ENCODE measurements around the gene AKT3.
"Not testable (repeated sequence)": the region's sequence is repeated elsewhere in the genome, so short reads cannot be mapped to it uniquely, and the experiment has no call there.

Gene AKT3

DNA sequence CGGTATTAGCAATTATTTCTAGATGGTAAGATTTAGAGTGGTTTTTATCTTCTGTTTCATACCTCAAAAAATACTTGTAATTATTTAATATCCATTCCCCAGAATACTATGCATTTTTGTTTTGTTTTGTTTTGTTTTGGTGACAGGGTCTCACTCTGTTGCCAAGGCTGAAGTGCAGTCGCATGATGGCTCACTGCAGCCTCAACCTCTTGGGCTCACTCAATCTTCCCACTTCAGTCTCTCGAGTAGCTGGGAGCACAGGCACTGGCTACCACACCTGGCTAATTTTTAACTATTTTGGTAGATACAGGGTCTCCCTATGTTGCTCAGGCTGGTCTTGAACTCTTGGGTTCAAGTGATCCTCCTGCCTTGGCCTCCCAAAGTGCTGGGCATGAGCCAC is 252.7 kb downstream of the AKT3 start:
- no peak for DNase-seq (ENCODE audit: low spot score)

DNA sequence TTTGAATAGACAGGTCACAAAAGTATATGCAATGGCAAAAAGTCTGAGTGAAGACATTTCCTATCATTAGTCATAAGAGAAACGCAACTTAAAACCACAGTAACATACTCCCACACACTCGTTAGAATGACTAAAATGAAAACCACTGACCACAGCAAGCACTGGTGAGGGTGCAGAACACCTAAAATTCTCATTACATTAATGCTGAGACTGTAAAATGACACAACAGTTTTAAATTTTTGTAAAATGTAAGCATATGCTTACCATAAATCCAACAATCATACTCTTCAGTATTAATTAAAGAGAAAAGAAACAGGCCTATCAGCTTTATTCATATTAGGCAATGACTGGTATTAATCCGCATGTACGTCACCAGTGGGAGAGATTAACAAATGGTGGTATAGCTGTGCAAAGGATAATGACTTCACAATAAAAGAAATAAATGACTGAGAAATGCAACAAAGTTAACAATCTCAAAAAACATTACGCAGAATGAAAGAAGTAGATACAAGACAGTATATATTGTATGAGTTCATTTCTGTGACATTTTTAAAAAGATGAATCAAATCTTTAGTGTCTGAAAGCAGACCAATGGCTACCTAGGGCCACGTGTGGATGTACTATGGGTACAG is 253.5 kb downstream of the AKT3 start:
- DNase-seq (ENCODE audit: low spot score) = no peak

DNA sequence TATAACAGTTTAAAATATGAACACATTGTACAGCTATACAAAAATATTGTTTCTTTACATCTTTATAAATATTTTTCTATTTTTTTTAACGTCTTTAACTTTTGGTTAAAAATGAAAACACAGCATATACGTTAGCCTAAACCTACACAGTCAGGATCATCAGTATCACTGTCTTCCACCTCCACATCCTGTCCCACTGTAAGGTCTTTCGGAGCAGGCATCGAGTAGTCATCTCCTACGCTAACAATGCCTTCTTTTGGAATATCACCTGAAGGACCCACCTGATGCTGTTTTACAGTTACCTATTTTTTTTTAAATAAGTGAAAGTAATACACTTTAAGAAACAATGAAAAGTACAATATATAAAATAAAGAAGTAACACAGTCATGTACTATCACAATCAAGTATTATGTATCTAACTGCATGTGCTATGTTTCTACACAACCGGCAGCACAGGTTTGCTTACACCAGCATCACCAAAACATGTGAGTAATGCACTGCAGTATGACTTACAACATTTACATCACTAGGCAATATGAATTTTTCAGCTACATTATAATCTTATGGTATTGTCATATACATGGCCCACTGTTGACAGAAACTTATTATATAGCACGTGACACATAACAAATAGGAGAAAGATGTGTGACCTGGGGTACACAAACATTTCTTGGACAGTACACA is 254.4 kb downstream of the AKT3 start:
- no peak for DNase-seq (ENCODE audit: low spot score)

DNA sequence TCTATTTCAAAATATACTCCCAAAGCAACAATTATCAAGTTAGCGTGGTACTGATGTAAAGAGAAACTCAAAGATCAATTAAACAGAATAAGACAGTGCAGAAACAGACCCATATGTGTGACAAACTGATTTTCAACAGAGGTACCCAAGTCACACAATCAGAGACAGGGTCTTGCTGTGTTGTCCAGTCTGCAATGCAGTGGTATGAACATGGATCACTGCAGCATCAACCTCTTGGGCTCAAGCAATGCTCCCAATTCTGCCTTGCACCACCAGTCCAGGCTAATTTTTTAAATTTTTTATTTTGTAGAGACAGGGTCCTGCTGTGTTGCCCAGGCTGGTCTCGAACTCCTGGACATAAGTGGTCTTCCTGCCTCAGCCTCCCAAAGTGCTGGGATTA is 255.6 kb downstream of the AKT3 start:
- DNase-seq (ENCODE audit: low spot score) = no peak

DNA sequence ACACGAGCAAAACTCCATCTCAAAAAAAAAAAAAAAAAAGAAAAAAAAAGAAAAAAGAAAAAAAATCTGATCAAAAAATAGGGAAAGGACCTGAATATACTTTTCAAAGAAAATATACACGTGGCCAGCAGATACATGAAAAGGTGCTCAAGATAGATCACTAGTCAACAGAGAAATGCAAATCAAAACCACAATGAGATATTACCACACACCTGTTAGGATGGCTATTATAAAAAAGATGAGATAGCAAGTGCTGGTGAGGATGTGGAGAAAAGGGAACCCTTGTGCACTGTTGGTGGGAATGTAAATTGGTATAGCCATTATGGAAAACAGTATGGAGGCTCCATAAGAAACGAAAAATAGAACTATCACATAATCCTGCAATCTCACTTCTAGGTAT is 260.8 kb downstream of the AKT3 start:
- DNase-seq (ENCODE audit: low spot score) = not testable (repeated sequence)

DNA sequence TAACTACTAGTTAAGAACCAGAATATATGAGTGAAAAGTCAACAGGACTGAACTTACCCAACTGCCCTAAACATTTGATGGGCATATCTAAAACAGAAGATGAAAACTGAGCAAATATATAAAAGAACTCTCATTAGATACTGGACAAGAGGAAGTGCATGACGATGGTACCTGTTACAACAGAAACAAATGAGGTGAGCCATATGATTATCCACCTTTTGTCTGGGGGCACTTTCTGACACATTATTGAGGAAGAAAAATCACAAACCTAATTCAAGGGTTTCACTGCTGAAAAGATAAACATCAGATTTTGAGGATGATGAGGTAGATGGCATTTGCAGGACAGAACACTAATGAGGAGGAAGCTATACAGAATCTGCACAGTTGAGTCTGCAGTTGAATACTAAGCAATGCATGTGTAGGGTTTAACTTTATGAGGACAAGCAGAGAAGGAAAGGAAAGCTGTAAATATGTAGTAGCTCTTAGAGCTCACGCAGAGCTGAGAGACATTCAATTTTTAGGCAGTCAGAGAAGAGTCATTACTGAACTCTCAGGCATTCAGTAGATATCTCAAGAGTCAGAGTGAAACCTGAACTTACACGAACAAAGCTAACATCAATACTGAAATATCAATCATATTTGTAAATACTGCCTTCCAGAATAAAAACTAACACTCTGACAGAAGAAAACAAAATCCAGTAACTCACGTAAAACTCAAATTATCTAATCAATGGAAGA is 262.1 kb downstream of the AKT3 start:
- DNase-seq (ENCODE audit: low spot score) = no peak

DNA sequence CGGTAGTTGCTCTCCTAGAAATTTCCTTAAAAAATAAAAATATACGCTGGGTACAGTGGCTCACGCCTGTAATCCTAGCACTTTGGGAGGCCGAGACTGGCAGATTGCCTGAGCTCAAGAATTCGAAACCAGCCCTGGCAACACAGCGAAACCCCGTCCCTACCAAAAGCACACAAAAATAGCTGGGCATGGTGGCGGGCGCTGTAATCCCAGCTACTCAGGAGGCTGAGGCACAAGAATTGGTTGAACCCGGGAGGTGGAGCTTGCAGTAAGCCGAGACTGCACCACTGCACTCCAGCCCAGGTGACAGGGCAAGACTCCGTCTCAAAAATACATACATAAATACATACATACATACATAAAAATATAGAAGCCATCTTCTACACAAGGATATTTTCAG is 262.8 kb downstream of the AKT3 start:
- no peak for DNase-seq (ENCODE audit: low spot score)

DNA sequence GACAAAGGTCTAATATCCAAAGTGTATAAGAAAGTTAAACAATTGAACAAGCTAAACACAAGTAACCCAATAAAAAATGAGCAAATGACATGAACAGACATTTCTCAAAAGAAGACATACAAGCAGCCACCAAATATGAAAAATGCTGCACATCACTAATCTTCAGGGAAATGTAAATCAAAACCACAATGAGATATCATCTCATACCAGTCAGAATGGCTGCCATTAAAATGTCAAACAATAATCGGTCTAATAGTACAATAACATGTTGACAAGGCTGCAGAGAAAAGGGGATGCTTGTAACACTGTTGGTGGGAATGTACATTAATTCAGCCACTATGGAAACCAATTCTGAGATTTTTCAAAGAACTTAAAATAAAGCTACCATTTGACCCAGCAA is 264.1 kb downstream of the AKT3 start:
- no peak for DNase-seq (ENCODE audit: low spot score)

DNA sequence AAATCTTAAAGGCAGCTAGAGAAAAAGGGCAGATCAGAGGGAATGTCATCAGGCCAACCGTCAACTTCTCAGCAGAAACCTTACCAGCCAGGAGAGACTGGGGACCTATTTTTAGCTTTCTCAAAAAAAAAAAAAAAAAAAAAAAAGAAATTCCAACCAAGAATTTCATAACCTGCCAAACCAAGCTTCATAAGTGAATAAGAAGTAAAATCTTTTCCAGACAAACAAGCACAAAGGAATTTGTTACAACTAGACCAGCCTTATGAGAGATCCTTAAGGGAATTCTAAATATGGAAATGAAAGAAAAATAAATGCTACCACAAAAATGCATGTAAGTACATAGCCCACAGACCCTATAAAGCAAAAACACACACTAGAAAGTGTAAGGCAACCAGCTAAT is 267.7 kb downstream of the AKT3 start:
- no peak for DNase-seq (ENCODE audit: low spot score)

DNA sequence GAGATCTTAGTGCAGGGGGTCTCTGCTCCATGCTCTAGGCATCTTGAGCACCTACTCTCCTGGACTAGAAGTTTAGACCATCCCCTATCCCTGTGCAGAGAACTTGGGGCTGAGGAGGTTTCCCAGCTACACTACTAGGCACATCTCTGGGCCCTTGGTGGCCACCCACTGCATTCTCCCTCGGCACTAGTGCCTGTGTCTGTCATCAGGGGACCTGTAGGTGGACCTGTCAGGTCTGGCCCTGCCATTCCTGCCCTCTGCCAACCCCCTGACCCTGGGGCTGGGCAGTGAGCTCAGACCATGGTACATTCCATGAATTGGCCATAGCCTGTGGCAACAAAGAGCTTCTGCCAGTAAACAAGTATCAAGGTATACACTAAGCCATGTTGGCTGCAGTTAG is 269.1 kb downstream of the AKT3 start:
- DNase-seq (ENCODE audit: low spot score) = no peak

DNA sequence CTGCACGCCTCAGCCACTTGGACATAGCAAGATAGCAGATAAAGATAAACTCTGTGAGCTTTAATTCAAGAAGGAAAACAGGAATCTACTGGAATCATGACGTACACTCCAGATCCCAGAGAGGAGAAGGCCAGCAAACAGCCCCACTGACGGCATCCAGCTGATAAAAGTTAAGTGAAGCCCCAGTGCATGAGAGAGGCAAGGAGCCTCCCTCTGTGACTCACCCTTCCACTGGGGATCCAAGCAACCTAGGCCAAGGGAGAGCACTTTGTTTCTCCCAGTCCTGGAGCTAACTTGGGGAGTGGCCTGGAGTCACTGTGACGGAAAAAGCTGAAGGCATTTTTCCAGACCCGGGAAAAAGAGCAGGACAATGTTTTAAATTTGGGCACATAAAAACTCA is 270.0 kb downstream of the AKT3 start:
- no peak for DNase-seq (ENCODE audit: low spot score)

DNA sequence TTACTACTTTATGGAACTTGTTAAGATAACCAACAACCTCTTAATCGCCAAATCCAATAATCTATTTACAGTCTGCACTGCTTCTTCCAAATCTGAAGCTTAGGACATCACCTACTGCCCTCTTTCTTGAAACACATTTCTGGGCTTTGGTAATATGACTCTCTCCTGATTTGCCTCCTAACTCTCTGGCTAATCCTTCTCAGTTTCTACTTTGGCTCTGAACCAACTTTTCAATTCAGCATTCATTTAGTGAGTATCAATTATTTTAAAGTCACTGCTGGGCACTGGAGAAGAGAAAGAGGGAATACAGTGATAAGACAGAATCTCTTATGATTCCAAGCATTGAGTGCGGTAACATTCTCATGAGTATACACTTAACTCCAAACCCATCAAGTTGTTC is 275.0 kb downstream of the AKT3 start:
- DNase-seq (ENCODE audit: low spot score) = no peak

DNA sequence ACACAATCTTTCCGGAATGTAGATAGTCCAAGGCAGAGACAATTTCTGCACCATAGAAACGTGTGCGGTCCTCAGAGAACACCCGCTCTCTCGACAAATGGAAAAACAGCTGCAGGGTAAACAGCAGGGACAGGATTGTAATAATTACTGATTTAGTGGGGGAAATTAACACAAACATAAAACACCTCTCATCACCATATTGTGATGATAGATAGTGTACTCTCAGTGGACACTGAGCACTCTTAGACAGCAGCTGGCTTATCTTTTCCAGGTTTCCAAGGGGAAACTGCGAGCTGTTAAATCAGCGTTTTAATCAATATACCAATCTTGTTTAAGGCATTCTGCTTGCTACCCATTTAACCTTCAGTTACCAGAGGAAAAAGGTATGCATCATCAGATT is 277.1 kb downstream of the AKT3 start:
- no peak for DNase-seq (ENCODE audit: low spot score)

DNA sequence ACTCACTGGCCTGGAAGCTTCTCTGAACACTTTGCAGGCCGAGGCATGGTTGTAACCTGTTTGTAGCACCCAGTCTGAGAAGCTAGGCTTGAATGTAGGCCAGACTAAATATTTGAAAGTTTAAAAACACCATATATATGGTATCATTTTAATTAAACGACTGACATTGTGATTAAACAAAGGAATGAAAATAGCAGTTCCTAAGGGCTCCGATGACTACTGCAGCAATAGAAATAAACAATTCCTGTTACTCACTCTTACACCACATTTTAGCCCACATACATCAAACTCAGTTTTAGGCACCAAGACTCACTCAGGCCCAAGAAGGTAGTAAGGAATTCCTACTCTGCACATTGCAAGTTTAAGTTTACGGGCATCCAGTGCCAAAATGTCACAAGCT is 281.2 kb downstream of the AKT3 start:
- DNase-seq (ENCODE audit: low spot score) = no peak

DNA sequence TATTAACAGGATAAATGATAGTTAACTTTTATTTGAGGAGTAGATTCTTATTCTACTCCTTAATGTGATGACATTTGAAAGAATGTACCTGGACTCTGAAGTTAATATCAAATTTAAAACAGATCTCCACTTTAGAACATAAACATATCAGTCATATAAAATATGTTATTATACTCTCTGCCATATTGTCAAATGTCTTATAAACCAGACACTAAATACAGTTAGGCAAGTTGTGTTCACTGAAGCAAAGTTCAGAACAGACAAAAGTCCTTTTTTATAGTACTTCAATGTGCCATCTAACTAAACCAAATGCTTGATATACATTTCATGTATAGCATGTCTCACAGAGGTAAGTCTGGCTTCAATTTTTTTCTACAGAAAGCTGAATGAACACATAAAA is 285.2 kb downstream of the AKT3 start:
- no peak for DNase-seq (ENCODE audit: low spot score)

DNA sequence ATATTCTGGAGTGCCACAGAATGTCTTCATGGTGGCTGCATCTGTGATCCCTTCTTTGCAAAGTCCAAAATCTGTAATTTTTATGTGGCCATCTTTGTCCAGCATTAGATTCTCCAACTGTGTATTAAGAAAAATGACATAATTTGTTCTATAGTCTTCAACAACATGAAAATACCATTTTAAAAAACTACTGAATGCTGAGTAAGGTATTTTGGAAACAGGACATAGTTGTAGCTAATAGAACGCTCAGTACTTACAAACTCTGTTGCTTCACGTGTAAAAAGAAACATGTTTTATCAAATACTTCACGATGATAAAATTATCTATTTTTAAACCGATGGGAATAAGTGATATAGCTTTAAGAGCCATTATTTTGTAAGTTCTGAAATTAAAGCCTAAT is 286.3 kb downstream of the AKT3 start:
- no peak for DNase-seq (ENCODE audit: low spot score)

DNA sequence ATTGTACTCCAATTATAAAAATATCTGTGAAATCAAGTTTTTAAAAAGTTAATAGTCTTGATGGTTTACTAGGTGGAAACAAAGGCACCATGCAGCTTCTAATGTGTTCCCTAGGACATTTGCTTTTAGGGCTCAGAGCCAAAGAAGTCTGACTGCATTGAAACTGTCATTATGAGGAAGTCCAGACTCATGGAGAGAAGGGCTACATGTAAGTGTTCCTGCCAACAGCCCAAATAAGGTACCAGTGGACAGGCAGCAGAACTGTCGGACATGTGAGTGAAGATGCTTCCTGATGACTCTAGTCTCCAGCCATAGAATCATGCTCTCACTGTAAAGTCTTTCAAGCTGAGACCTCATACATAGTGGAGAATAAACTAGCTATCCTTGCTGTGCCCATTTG is 287.6 kb downstream of the AKT3 start:
- DNase-seq (ENCODE audit: low spot score) = no peak

DNA sequence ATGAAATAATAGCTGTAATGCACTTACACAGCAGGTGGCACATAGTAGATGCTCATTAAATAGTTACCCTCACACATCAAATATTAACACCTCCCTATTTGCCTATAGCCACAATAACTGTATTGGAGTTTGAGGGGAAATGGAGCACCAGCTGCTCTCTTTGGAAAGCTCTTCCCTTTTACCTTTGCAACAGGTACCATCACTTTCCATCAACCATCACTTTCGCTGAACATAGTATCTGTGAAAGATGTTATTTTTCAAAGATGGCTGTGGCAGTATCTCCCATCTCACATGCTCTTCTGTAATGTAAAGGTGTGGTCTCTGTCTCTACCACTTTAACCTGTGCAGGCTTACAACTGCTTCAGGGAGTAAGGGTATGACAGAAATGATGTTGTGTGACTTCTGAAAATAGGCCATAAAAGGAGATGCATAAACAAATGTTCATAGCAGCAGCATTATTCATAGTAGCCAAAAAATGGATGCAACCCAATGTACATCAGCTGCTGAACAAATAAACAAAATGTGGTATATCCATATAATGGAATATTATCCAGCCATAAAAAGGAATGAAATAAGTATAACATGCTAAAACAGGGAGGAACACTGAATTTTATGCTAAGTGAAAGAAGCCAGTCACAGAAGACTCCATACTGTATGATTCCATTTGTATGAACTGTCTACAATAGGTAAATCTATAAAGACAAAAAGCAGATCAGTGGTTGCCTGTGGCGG is 288.3 kb downstream of the AKT3 start:
- no peak for DNase-seq (ENCODE audit: low spot score)

DNA sequence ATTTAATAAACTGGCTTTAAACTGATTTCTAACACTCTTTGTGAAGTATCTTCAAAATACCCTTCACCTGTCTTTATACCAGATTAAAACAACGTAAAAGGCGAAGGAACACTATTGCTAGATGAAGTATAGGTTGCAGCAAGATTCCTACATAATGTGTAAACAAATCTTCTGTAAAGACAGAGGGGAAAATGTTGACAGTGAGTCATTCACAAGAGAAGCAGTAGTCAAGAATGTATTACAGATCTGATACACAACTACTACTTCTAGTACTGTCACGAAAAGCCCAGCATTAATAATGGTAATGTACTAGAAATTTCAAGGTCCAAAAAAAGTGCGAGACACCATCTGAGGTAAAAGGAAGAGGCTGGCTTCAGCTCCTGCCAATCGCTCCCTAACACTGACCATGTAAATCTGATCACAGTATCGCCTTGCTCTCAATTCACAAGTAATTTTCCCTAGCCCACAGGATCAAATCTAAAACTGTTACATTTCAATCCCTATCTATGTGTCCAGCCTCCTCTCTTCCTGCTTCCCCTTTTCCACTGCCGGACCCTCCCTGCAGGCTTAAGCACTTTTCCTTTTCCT is 290.4 kb downstream of the AKT3 start:
- DNase-seq (ENCODE audit: low spot score) = no peak

DNA sequence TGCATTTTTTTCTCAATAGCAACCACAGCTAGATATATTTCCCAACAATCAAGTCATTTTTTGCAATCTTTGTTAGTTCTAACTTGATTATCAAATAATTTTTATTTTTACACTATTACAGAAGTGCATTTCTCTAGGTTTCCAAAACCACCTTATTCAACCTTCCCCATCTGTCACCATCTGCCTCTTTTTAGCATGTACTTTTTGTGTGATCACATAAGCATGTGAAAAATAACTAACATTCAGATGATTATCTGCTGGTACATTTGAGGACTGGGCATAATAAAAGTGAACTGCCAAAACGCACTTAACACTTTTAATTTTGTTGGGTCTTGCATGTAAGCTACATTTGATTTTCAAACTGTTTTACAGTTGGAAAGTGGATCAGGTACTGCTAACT is 291.5 kb downstream of the AKT3 start:
- no peak for DNase-seq (ENCODE audit: low spot score)

DNA sequence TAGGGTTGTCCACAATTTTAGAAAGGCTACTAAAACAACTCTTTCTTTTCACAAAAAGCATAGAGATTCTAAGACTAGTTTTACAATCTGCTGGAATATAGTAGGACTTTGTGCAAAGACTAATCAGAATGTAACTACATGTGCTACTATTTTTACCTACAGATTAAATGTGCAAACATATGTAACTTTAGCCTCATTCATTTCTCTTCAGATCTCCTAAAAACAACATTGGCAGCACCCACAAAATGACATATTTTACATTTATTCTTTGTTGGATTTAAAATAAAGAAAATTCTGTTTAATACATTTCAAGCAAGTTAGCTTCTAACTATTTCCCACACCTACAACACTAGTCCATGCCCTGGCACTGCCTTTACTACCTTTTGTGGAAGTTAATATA is 292.2 kb downstream of the AKT3 start:
- DNase-seq (ENCODE audit: low spot score) = no peak

DNA sequence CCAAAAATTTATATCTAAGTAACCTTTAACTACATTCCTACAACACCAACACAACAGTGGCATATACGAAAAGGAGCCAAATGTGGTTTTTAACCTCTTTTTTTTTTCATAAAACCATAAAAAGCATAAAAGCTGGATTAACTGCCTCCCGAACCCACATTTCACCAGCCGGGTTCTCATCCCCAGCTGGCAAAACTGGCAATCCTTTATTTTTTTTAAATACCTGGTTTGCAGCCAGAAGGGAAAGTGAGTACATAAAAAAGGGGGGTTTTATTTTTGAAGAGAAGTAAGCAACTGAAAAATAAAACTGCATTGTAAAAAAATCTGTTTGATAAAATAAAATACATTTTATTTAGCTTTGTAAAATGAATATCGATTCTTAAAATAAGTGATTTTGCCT is 295.4 kb downstream of the AKT3 start:
- DNase-seq (ENCODE audit: low spot score) = no peak

DNA sequence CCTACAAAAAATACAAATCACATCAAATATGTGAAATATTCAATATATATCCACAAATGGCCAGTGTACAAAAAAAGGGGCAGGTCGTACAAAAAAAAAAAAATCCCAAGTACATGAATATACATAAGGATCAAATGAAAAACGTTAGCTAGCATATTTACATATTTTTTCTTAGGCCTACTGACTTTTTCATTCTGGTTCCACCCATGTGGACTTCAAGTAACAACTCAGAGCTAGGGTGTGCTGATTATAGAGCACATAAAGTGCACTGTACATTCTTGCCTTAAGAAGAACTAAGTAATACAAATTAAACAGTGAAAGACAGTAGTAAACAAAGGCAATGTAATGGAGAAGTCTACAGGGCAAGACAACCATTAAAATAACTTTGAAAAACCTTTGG is 297.0 kb downstream of the AKT3 start:
- DNase-seq (ENCODE audit: low spot score) = no peak
